Omental fat pad (tissue), 4 donors: ENCODE data around the gene AK8. TPM values are rescaled to one million over a fixed set of nuclear protein-coding genes. Genes with fewer than 3 reads are reported as not detected.
A peak's percentile ranks its signal among the peaks of the same experiment; 100 is the strongest.

Experiments
- ATAC-seq: fragments of 150-250 bp; one replicate; pipeline ENCODE4 v1.9.1; 2016; ENCODE audit warnings: mild to moderate bottlenecking, moderate library complexity; ENCODE audit not compliant: low FRiP score
- DNase-seq: peaks from one replicate; pipeline ENCODE4 v3.0.0-alpha.2; 2019; ENCODE audit warnings: low spot score
- CTCF ChIP-seq, 3 donors: fragments of 450-650 bp; IDR thresholded peaks; one replicate each; pipeline ENCODE4 v1.5.1; 2016 to 2017; ENCODE audit warnings: antibody characterized with exemption in 3 of 3, mild to moderate bottlenecking in 3 of 3, moderate library complexity in 2 of 3
- total RNA-seq, 4 donors: library from RNA; depleted of rRNA; stranded (reverse); fragments of >200 nt; gene quantifications; one replicate each; pipeline ENCODE4 v1.1.0, GENCODE V29; 2016

Gene AK8
- total RNA-seq, 4 donors from 2014 or later: 1.0 to 1.3 (median 1.3) TPM; not detected in 1

GRCh38 chr9:132910376-132910775, 32.3 kb upstream of the AK8 start:
- ATAC-seq: no peak
- no peak for DNase-seq
- TF ChIP-seq CTCF (IDR thresholded peaks at IDR 0.05): no peak

- no peak for TF ChIP-seq CTCF (IDR thresholded peaks at IDR 0.05)
- DNase-seq (no peak), ATAC-seq (no peak)
These were observed 31.2 kb upstream of the AK8 start for GRCh38 chr9:132909311-132909710.

GRCh38 chr9:132908635-132909034, 30.6 kb upstream of the AK8 start:
- no peak for TF ChIP-seq CTCF (IDR thresholded peaks at IDR 0.05)
- DNase-seq: no peak
- ATAC-seq: no peak

GRCh38 chr9:132905726-132906125, 27.6 kb upstream of the AK8 start:
- ATAC-seq (no peak), DNase-seq (no peak)
- no peak for TF ChIP-seq CTCF (IDR thresholded peaks at IDR 0.05)

GRCh38 chr9:132903574-132904492, 25.7 kb upstream of the AK8 start:
- no peak for TF ChIP-seq CTCF (IDR thresholded peaks at IDR 0.05)
- no peak for ATAC-seq
- DNase-seq: no peak

GRCh38 chr9:132901858-132902831, 24.1 kb upstream of the AK8 start:
- peak; percentile 92 for ATAC-seq
- DNase-seq: peak; percentile 66
- TF ChIP-seq CTCF (IDR thresholded peaks at IDR 0.05): peak in 2 of 3 donors; percentile 53 to 67
